ENCODE measurements around the gene LPIN2.

GRCh38 chr18:2998644-2999043, 14.3 kb downstream of the LPIN2 start:
- TF ChIP-seq POLR2AphosphoS5 (IDR thresholded peaks at IDR 0.05; ENCODE audit: low read depth, low read length) = no peak
- no peak for TF ChIP-seq EZH2 (IDR thresholded peaks at IDR 0.05)
- TF ChIP-seq REST (IDR thresholded peaks at IDR 0.05; ENCODE audit: low read depth) = no peak
- TF ChIP-seq CTCF (IDR thresholded peaks at IDR 0.05 in 2 of 3, conservative IDR thresholded peaks at IDR 0.05 in 1 of 3; ENCODE audit: borderline replicate concordance in 1 of 3, insufficient read depth in 1 of 3, low read depth in 2 of 3, low read length in 2 of 3) = no peak
- no peak for TF ChIP-seq ELF1 (IDR thresholded peaks at IDR 0.05; ENCODE audit: borderline replicate concordance, low read depth)
- no peak for TF ChIP-seq ATF3 (IDR thresholded peaks at IDR 0.05)
- no peak for TF ChIP-seq ZNF274 (IDR thresholded peaks at IDR 0.05; ENCODE audit: low read depth, low read length)
- no peak for TF ChIP-seq ZFX (IDR thresholded peaks at IDR 0.05)
- TF ChIP-seq TCF7L2 (IDR thresholded peaks at IDR 0.05; ENCODE audit: borderline replicate concordance, extremely low read depth, insufficient read depth, insufficient read length) = no peak
